Adrenal gland (tissue), 5 donors: Measurements from ENCODE around the gene KCNMA1.

Experiments used
- POLR2A ChIP-seq, 2 donors: fragments of 450-650 bp; IDR thresholded peaks; one replicate each; pipeline ENCODE4 v1.6.1; 2017; ENCODE audit warnings: antibody characterized with exemption in 2 of 2, mild to moderate bottlenecking in 2 of 2, moderate library complexity in 1 of 2
- TF ChIP-seq, protein P1 (sequence below), 6 experiments: fragments of 450-650 bp in 4 of 6; fragments of 200-600 bp in 2 of 6; sonication (generic) in 1 of 6; IDR thresholded peaks; 1 replicate in 5 of 6; 2 replicates in 1 of 6; pipeline versions ENCODE4 v1.5.1 to v1.8.0; 2016 to 2021; ENCODE audit warnings: antibody characterized with exemption in 6 of 6, mild to moderate bottlenecking in 2 of 6, moderate library complexity in 1 of 6
- donor health status: DM: no; HTN: no; CAD: no.

- no peak for TF ChIP-seq POLR2A (IDR thresholded peaks at IDR 0.05)
- TF ChIP-seq, protein P1, sequence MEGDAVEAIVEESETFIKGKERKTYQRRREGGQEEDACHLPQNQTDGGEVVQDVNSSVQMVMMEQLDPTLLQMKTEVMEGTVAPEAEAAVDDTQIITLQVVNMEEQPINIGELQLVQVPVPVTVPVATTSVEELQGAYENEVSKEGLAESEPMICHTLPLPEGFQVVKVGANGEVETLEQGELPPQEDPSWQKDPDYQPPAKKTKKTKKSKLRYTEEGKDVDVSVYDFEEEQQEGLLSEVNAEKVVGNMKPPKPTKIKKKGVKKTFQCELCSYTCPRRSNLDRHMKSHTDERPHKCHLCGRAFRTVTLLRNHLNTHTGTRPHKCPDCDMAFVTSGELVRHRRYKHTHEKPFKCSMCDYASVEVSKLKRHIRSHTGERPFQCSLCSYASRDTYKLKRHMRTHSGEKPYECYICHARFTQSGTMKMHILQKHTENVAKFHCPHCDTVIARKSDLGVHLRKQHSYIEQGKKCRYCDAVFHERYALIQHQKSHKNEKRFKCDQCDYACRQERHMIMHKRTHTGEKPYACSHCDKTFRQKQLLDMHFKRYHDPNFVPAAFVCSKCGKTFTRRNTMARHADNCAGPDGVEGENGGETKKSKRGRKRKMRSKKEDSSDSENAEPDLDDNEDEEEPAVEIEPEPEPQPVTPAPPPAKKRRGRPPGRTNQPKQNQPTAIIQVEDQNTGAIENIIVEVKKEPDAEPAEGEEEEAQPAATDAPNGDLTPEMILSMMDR (IDR thresholded peaks at IDR 0.05) = no peak
Observed at GRCh38 chr10:77566236-77566635, 71.4 kb downstream of the KCNMA1 start.
